ENCODE measurements around the gene KIAA1217.

Gene KIAA1217

GRCh38 chr10:24590697-24591457 lies 381.9 kb downstream of the KIAA1217 start:
- no peak for DNase-seq (ENCODE audit: low read depth in 2 of 2)

GRCh38 chr10:24596217-24596930 lies 387.4 kb downstream of the KIAA1217 start:
- DNase-seq (ENCODE audit: low read depth in 2 of 2): no peak

GRCh38 chr10:24597426-24597825 lies 388.5 kb downstream of the KIAA1217 start:
- peak; percentile 29 to 36 for DNase-seq (ENCODE audit: low read depth in 2 of 2)

All from fibroblast of skin of left biceps (primary cell).